ENCODE results near the gene SPINK13.
A peak's percentile ranks its signal among the peaks of the same experiment; 100 is the strongest.

SPINK13 gene

GRCh38 chr5:148290271-148291195 lies 21.9 kb downstream of the SPINK13 start:
- TF ChIP-seq CTCF (conservative IDR thresholded peaks at IDR 0.05; ENCODE audit: control insufficient read depth, insufficient read depth, low read depth, low read length): peak; percentile 34
- DNase-seq (ENCODE audit: low read depth): peak; percentile 13
- H3K4me3 ChIP-seq (ENCODE audit: control insufficient read depth, low read depth, low read length): no peak overlapping the region

GRCh38 chr5:148297731-148298130 lies 29.1 kb downstream of the SPINK13 start:
- no peak overlapping the region for H3K4me3 ChIP-seq (ENCODE audit: control insufficient read depth, low read depth, low read length)
- no peak for TF ChIP-seq CTCF (conservative IDR thresholded peaks at IDR 0.05; ENCODE audit: control insufficient read depth, insufficient read depth, low read depth, low read length)
- peak; percentile 4 for DNase-seq (ENCODE audit: low read depth)

- no peak overlapping the region for H3K4me3 ChIP-seq (ENCODE audit: control insufficient read depth, low read depth, low read length)
- no peak for TF ChIP-seq CTCF (conservative IDR thresholded peaks at IDR 0.05; ENCODE audit: control insufficient read depth, insufficient read depth, low read depth, low read length)
- DNase-seq (ENCODE audit: low read depth): no peak
Measured at GRCh38 chr5:148306446-148306845, 37.9 kb downstream of the SPINK13 start.

GRCh38 chr5:148309019-148309418 lies 40.4 kb downstream of the SPINK13 start:
- DNase-seq (ENCODE audit: low read depth): no peak
- no peak overlapping the region for H3K4me3 ChIP-seq (ENCODE audit: control insufficient read depth, low read depth, low read length)
- TF ChIP-seq CTCF (conservative IDR thresholded peaks at IDR 0.05; ENCODE audit: control insufficient read depth, insufficient read depth, low read depth, low read length): no peak

- DNase-seq (ENCODE audit: low read depth): no peak
- H3K4me3 ChIP-seq (ENCODE audit: control insufficient read depth, low read depth, low read length): no peak overlapping the region
- TF ChIP-seq CTCF (conservative IDR thresholded peaks at IDR 0.05; ENCODE audit: control insufficient read depth, insufficient read depth, low read depth, low read length): no peak
Measured at GRCh38 chr5:148309746-148310145, 41.2 kb downstream of the SPINK13 start.

GRCh38 chr5:148311484-148311883 lies 42.9 kb downstream of the SPINK13 start:
- H3K4me3 ChIP-seq (ENCODE audit: control insufficient read depth, low read depth, low read length): no peak overlapping the region
- no peak for DNase-seq (ENCODE audit: low read depth)

More at GRCh38 chr5:148311484-148311883, 42.9 kb downstream of the SPINK13 start:
- no peak for TF ChIP-seq CTCF (conservative IDR thresholded peaks at IDR 0.05; ENCODE audit: control insufficient read depth, insufficient read depth, low read depth, low read length)

Data from fibroblast of mammary gland (primary cell).